IMR-90 (cell line): ENCODE results near the gene APOA4.

ENCODE experiments used
- CTCF ChIP-seq: conservative IDR thresholded peaks from 2 replicates; pipeline ENCODE4 v1.5.1; 2012; ENCODE audit warnings: mild to moderate bottlenecking, low read depth, low read length, improper control_type of control experiment
- MAFK ChIP-seq: IDR thresholded peaks from 2 replicates; pipeline ENCODE4 v1.6.1; 2012; ENCODE audit warnings: low read depth, low read length, improper control_type of control experiment
- POLR2A ChIP-seq: IDR thresholded peaks from 2 replicates; pipeline ENCODE4 v1.6.1; 2012; ENCODE audit warnings: mild to moderate bottlenecking, low read depth, low read length
- RFX5 ChIP-seq: IDR thresholded peaks from 2 replicates; pipeline ENCODE4 v1.8.0; 2012; ENCODE audit warnings: low read depth, mild to moderate bottlenecking, low read length, moderate library complexity

GRCh38 chr11:116862951-116863350 lies 39.8 kb upstream of the APOA4 start:
- TF ChIP-seq CTCF = no peak
- no peak for TF ChIP-seq RFX5
- no peak for TF ChIP-seq MAFK
- no peak for TF ChIP-seq POLR2A
